IMR-90 (cell line): Measurements from ENCODE around the gene JPT2. TPM values are rescaled to one million over a fixed set of nuclear protein-coding genes. Genes with fewer than 3 reads are reported as not detected.

ENCODE experiments used
- ATAC-seq: fragments of 200-7000 bp; cut with Tn5 transposase; 2 replicates; pipeline ENCODE4 v1.9.1; 2020; ENCODE audit warnings: low read depth, mild to moderate bottlenecking, moderate library complexity
- BruUV-seq: library from RNA; stranded (reverse); fragments of 400-500 nt; replicated peaks from 2 replicates; lab custom pipeline; 2021; lab: Mats Ljungman, UMichigan
- CTCF ChIA-PET: fragments of 300-600 bp; formaldehyde crosslinking; extraction: SDS; loops from one replicate; lab custom pipeline; 2021; ENCODE audit warnings: antibody characterized with exemption; lab: Yijun Ruan, JAX
- POLR2A ChIA-PET: fragments of 300-600 bp; sonication (Branson Sonifier 250); formaldehyde crosslinking; loops from one replicate; lab custom pipeline; 2022; ENCODE audit warnings: antibody characterized with exemption; ENCODE audit not compliant: unreplicated experiment; lab: Charles Lee
- DNase-seq: peaks from one replicate; pipeline ENCODE4 v3.0.0; 2013
- H2AFZ ChIP-seq: replicated peaks from 2 replicates; pipeline ENCODE3; 2013; ENCODE audit warnings: low read length, mild to moderate bottlenecking; ENCODE audit not compliant: poor library complexity
- H2AK5ac ChIP-seq: 2 replicates; pipeline ENCODE4 v1.6.1; 2013; ENCODE audit warnings: low read depth, low read length, inconsistent platforms
- H2AK9ac ChIP-seq: replicated peaks from 2 replicates; pipeline ENCODE3; 2013; ENCODE audit warnings: mild to moderate bottlenecking, low read depth, low read length, moderate library complexity; ENCODE audit not compliant: poor library complexity
- H2BK120ac ChIP-seq: 2 replicates; pipeline ENCODE4 v1.6.1; 2013; ENCODE audit warnings: low read depth, low read length, inconsistent platforms
- H2BK15ac ChIP-seq: 3 replicates; pipeline ENCODE4 v1.6.1; 2013; ENCODE audit warnings: low read depth, low read length, inconsistent platforms
- H2BK20ac ChIP-seq: 2 replicates; pipeline ENCODE4 v1.6.1; 2013; ENCODE audit warnings: low read depth, mild to moderate bottlenecking, inconsistent platforms, low read length, moderate library complexity
- H2BK5ac ChIP-seq: 2 replicates; pipeline ENCODE4 v1.6.1; 2013; ENCODE audit warnings: mild to moderate bottlenecking, low read depth, low read length, inconsistent platforms; ENCODE audit not compliant: poor library complexity, severe bottlenecking
- H3K14ac ChIP-seq: replicated peaks from 2 replicates; pipeline ENCODE4 v1.6.1; 2013; ENCODE audit warnings: low read depth, low read length, inconsistent platforms
- H3K18ac ChIP-seq: 2 replicates; pipeline ENCODE4 v1.6.1; 2013; ENCODE audit warnings: low read depth, low read length, control low read depth
- H3K23ac ChIP-seq: 2 replicates; pipeline ENCODE4 v1.6.1; 2013; ENCODE audit warnings: low read depth, low read length, inconsistent platforms
- H3K27ac ChIP-seq: 2 replicates; pipeline ENCODE4 v1.5.1; 2013; ENCODE audit warnings: mild to moderate bottlenecking, control low read depth, low read length; ENCODE audit not compliant: insufficient read depth
- H3K27me3 ChIP-seq: 2 replicates; pipeline ENCODE4 v1.6.1; 2013; ENCODE audit warnings: low read length; ENCODE audit not compliant: control insufficient read depth, insufficient read depth
- H3K36me3 ChIP-seq: 2 replicates; pipeline ENCODE4 v1.6.1; 2013; ENCODE audit warnings: low read length, mixed read lengths; ENCODE audit not compliant: control insufficient read depth, insufficient read depth
- H3K4ac ChIP-seq: 2 replicates; pipeline ENCODE4 v1.6.1; 2013; ENCODE audit warnings: low read depth, low read length, inconsistent platforms
- H3K4me1 ChIP-seq: 2 replicates; pipeline ENCODE4 v1.6.1; 2013; ENCODE audit warnings: low read length, mixed read lengths; ENCODE audit not compliant: control insufficient read depth, insufficient read depth
- H3K4me2 ChIP-seq: 2 replicates; pipeline ENCODE4 v1.6.1; 2013; ENCODE audit warnings: low read depth, mild to moderate bottlenecking, control low read depth, low read length, moderate library complexity
- H3K4me3 ChIP-seq: 2 replicates; pipeline ENCODE4 v1.5.1; 2013; ENCODE audit warnings: low read depth, mild to moderate bottlenecking, control low read depth, low read length, moderate library complexity; ENCODE audit not compliant: insufficient read depth
- H3K56ac ChIP-seq: 2 replicates; pipeline ENCODE4 v1.6.1; 2013; ENCODE audit warnings: low read length, inconsistent platforms; ENCODE audit not compliant: insufficient read depth; ENCODE audit errors: extremely low read depth
- H3K79me1 ChIP-seq, 2 experiments: 2 replicates each; pipeline ENCODE4 v1.6.1; 2013; ENCODE audit warnings: low read length in 2 of 2, inconsistent platforms in 1 of 2, low read depth in 1 of 2
- H3K9ac ChIP-seq: 2 replicates; pipeline ENCODE4 v1.6.1; 2013; ENCODE audit warnings: low read depth, low read length, control low read depth
- H3K9me1 ChIP-seq: 2 replicates; pipeline ENCODE4 v1.6.1; 2013; ENCODE audit warnings: low read length, inconsistent platforms; ENCODE audit not compliant: insufficient read depth
- H3K9me3 ChIP-seq: 2 replicates; pipeline ENCODE4 v1.6.1; 2013; ENCODE audit warnings: low read length; ENCODE audit not compliant: control insufficient read depth, insufficient read depth
- H4K20me1 ChIP-seq: 2 replicates; pipeline ENCODE4 v1.6.1; 2013; ENCODE audit warnings: low read length, inconsistent platforms; ENCODE audit not compliant: insufficient read depth
- H4K5ac ChIP-seq: 2 replicates; pipeline ENCODE4 v1.6.1; 2013; ENCODE audit warnings: mild to moderate bottlenecking, low read depth, low read length, control low read depth
- H4K8ac ChIP-seq, 2 experiments: 2 replicates each; pipeline ENCODE4 v1.6.1; 2013; ENCODE audit warnings: low read depth in 2 of 2, low read length in 2 of 2, control low read depth in 1 of 2, inconsistent platforms in 1 of 2
- H4K91ac ChIP-seq: 2 replicates; pipeline ENCODE4 v1.6.1; 2013; ENCODE audit warnings: low read depth, low read length, inconsistent platforms; ENCODE audit not compliant: insufficient read depth
- CEBPB ChIP-seq: IDR thresholded peaks from 2 replicates; pipeline ENCODE4 v1.6.1; 2012; ENCODE audit warnings: low read depth, low read length, improper control_type of control experiment
- CTCF ChIP-seq: conservative IDR thresholded peaks from 2 replicates; pipeline ENCODE4 v1.5.1; 2012; ENCODE audit warnings: mild to moderate bottlenecking, low read depth, low read length, improper control_type of control experiment
- ELK1 ChIP-seq: fragments of 150-350 bp; IDR thresholded peaks from 2 replicates; pipeline ENCODE4 v1.6.1; 2016; ENCODE audit warnings: low read depth, mild to moderate bottlenecking, low read length, moderate library complexity, borderline replicate concordance
- MAFK ChIP-seq: IDR thresholded peaks from 2 replicates; pipeline ENCODE4 v1.6.1; 2012; ENCODE audit warnings: low read depth, low read length, improper control_type of control experiment
- MAZ ChIP-seq: IDR thresholded peaks from 2 replicates; pipeline ENCODE4 v1.6.1; 2012; ENCODE audit warnings: low read depth, mild to moderate bottlenecking, low read length, improper control_type of control experiment, moderate library complexity, borderline replicate concordance
- MXI1 ChIP-seq: IDR thresholded peaks from 2 replicates; pipeline ENCODE4 v1.6.1; 2012; ENCODE audit warnings: low read depth, mild to moderate bottlenecking, low read length, moderate library complexity, borderline replicate concordance
- NFE2L2 ChIP-seq: fragments of 150-350 bp; IDR thresholded peaks from 2 replicates; pipeline ENCODE4 v1.6.1; 2016; ENCODE audit warnings: low read depth, mild to moderate bottlenecking, low read length
- POLR2A ChIP-seq: IDR thresholded peaks from 2 replicates; pipeline ENCODE4 v1.6.1; 2012; ENCODE audit warnings: mild to moderate bottlenecking, low read depth, low read length
- RFX5 ChIP-seq: IDR thresholded peaks from 2 replicates; pipeline ENCODE4 v1.8.0; 2012; ENCODE audit warnings: low read depth, mild to moderate bottlenecking, low read length, moderate library complexity
- WGBS, 2 experiments: methylation state at CpG; one replicate each; pipeline versions ENCODE4 v1.1.5 to v1.1.7; 2013; ENCODE audit warnings: missing lambda C conversion rate in 2 of 2; ENCODE audit not compliant: insufficient read length in 1 of 2; ENCODE audit errors: extremely low coverage in 2 of 2; 5-methylcytosine and 5-hydroxymethylcytosine counted together
- dilution Hi-C: fragments of 300-500 bp; cut with HindIII; formaldehyde crosslinking; loops from one replicate; pipeline ENCODE4 v1.14.3; 2018; ENCODE audit warnings: low sequenced_read_pairs; ENCODE audit not compliant: unreplicated experiment
- in situ Hi-C: fragments of 300-500 bp; cut with MboI; formaldehyde crosslinking; loops from 3 replicates; pipeline ENCODE4 v1.14.3; 2019; ENCODE audit warnings: low sequenced_read_pairs, inconsistent platforms, mixed read lengths
- intact Hi-C: fragments of 100-400 bp; cut with micrococcal nuclease; formaldehyde crosslinking; loops from 2 replicates; pipeline ENCODE4 v1.10.0; 2022
- polyA plus RNA-seq, 3 experiments: library from polyadenylated mRNA; depleted of rRNA; stranded (reverse); fragments of >200 nt; gene quantifications; 2 replicates each; pipeline ENCODE4 v1.2.3, GENCODE V29; 2012; ENCODE audit warnings: low replicate concordance in 1 of 3
- total RNA-seq: library from RNA; depleted of rRNA; stranded (reverse); fragments of >200 nt; gene quantifications from 2 replicates; pipeline ENCODE4 v1.2.3, GENCODE V29; 2012
- TF ChIP-seq, protein P1 (sequence below): fragments of 150-350 bp; IDR thresholded peaks from 2 replicates; pipeline ENCODE4 v1.6.1; 2017; ENCODE audit warnings: mild to moderate bottlenecking, antibody characterized with exemption, low read length, low read depth

JPT2 gene
- total and polyA plus RNA-seq, 2 of the 4 experiments (the other 2 are of a cell fraction), result 40.0 to 41.5 TPM

- H4K20me1 ChIP-seq, result peaks cover 41% of the 10 kb centered on the region
- POLR2A ChIA-PET, result no interaction called here
- no peaks in the 10 kb centered on the region for H3K9me3 ChIP-seq
- no peak overlapping the region for H3K4ac ChIP-seq
- H3K9ac ChIP-seq, result no peak overlapping the region
- H2BK20ac ChIP-seq, result no peak overlapping the region
- no peak for ATAC-seq
- H3K4me3 ChIP-seq, result no peak overlapping the region
- H3K18ac ChIP-seq, result no peak overlapping the region
- DNase-seq, result no peak
- H2AK9ac ChIP-seq, result peak overlapping the region; percentile 22
- peaks cover 30 to 75% of the 10 kb centered on the region in 2 experiments for H3K79me1 ChIP-seq
- intact Hi-C loops (no loop called here), dilution Hi-C loops (no loop called here), in situ Hi-C loops (no loop called here)
- 100% methylated on average over 1 of the region's 10 CpGs; no CpG with 5 or more reads in 1 of the 2 experiments for WGBS, 2 experiments
- no peak overlapping the region for H3K23ac ChIP-seq
- H2BK15ac ChIP-seq, result no peak overlapping the region
- H3K14ac ChIP-seq, result no peak overlapping the region
- H2AFZ ChIP-seq, result no peak overlapping the region
- no peak overlapping the region for H3K4me2 ChIP-seq
- H2BK5ac ChIP-seq, result no peak overlapping the region
- H4K91ac ChIP-seq, result no peak overlapping the region
- H4K8ac ChIP-seq, result no peak overlapping the region
- peaks cover under 1% of the 10 kb centered on the region for H3K36me3 ChIP-seq
- no peak overlapping the region for H3K56ac ChIP-seq
- H4K5ac ChIP-seq, result no peak overlapping the region
- H2BK120ac ChIP-seq, result no peak overlapping the region
- no peaks in the 10 kb centered on the region for H3K27me3 ChIP-seq
- CTCF ChIA-PET, result no interaction called here
- H3K27ac ChIP-seq, result no peak overlapping the region
- no peak overlapping the region for H2AK5ac ChIP-seq
- TF ChIP-seq RFX5 (no peak), CEBPB (no peak), MAZ (no peak), POLR2A (no peak), CTCF (no peak), ELK1 (no peak), NFE2L2 (no peak), MXI1 (no peak), MAFK (no peak)
- TF ChIP-seq, protein P1, sequence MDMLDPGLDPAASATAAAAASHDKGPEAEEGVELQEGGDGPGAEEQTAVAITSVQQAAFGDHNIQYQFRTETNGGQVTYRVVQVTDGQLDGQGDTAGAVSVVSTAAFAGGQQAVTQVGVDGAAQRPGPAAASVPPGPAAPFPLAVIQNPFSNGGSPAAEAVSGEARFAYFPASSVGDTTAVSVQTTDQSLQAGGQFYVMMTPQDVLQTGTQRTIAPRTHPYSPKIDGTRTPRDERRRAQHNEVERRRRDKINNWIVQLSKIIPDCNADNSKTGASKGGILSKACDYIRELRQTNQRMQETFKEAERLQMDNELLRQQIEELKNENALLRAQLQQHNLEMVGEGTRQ, result no peak
- BruUV-seq, result no TSS peak
- H3K9me1 ChIP-seq, result peaks cover 8% of the 10 kb centered on the region; the same call in 1 of the 2 replicates
- peaks cover 2% of the 10 kb centered on the region; the same call in 1 of the 2 replicates for H3K4me1 ChIP-seq
These were observed 3.0 kb downstream of the JPT2 start for GRCh38 chr16:1681032-1681431.
